ENCODE measurements around the gene NUP98.
"Not testable (repeated sequence)": the region's sequence is repeated elsewhere in the genome, so short reads cannot be mapped to it uniquely, and the experiment has no call there.

The NUP98 gene

DNA sequence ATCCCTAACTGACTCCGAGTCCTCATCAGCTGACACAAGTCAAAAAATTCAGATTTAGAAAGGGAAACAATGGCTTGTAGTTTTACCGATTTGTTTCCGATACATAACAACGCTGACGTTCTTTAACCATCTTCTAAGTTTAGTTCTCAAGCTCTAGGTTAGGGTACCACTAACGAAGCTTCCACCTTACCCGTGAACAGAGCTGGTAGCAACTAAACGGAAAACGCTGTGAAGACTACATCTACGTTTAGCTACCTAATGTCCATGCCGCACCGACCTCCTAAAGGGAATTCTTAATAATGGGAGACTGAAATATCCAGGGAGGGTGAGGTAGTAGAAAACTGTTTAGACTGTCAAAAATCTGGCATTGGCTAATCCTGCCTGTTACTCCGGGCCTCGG, 1.0 kb downstream of the NUP98 start:
- no peak for DNase-seq

DNA sequence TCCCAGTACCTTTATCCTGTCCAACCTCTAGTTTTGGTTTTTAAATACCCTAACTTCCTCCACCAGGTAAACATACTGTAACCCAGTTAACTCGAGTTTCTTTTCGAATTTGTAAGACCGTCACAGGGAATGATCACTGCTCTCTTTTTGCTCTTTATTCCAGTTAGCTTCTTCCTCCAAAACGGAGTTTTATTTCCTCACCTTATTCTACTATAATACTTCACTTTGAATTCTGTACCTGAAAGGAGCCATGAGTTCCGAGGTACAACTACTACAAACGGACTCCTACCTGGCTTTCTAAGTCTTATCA, 1.4 kb downstream of the NUP98 start:
- no peak for DNase-seq

DNA sequence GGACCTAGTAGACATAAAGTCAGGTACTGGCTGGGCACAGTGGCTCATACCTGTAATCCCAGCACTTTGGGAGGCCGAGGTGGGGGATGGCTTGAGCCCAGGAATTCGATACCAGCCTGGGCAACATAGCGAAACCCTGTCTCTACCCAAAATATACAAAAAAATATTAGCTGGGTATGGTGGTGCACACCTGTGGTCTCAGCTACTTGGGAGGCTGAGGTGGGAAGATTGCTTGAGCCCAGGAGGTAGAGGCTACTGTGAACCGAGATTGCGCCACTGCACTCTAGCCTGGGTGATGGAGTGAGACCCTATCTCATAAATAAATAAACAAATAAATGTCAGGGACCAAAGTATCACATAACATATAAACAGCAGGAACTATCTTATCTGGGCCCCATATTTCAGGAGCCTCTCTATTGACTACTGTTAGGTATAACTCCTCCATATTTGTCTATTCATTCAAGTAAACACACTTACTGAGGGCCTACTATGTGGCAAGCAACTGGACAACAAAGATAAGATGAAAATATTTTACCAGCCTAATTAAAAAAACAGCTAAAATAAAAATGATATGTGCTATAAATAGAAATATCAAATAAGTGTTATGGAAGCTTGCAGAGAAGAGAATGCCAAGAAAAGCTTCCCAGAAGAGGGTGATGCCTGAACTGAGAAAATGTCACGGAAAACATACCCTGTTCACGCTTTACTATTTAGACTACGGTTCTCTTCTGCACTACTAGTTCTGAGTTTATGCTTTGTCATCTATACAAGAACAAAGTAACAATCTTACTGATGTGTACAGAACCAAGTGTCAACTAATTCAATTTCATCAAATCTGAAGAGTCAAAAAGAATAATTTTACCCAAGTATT, 2.0 kb downstream of the NUP98 start:
- DNase-seq: no peak

DNA sequence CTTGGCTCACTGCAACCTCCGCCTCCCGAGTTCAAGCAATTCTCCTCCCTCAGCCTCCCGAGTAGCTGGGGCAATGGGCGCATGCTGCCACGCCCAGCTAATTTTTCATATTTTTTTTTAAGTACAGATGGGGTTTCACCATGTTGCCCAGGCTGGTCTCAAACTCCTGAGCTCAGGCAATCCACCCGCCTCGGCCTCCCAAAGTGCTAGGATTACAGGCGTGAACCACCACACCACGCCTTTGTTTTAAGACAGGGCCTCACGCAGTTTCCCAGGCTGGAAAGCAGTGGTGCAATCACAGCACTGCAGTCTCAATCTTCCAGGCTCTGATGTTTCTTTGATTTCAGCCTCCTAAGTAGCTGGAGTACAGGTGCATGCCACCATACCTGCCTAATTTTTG, 3.0 kb downstream of the NUP98 start:
- not testable (repeated sequence) for DNase-seq

DNA sequence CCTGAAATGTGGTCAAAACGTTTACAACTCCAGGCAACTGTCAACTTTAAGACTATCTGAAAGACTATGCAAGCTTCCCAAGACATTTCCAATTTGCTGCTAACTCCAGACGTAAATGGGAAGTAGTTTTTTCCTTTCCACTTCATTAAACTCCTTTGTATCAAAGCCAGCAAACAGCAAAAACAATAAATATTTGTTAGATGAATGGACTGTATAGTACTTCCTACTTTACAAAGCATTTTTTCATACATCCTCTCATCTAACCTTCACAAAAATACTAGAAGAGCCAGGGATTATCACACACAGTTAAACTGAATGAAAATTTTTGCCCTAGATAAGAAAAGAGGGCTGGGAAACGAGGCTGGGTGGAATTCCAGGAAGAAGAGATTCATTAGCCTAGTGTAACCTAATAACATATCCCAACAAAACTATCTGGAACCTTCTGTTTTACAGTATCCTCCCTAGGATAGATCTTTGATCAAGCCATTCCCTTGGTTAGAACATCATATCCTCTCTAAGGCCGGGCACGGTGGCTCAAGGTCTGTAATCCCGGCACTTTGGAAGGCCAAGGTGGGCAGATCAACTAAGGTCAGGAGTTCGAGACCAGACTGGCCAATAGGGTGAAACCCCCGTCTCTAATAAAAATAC, 10.4 kb downstream of the NUP98 start:
- no peak for DNase-seq

DNA sequence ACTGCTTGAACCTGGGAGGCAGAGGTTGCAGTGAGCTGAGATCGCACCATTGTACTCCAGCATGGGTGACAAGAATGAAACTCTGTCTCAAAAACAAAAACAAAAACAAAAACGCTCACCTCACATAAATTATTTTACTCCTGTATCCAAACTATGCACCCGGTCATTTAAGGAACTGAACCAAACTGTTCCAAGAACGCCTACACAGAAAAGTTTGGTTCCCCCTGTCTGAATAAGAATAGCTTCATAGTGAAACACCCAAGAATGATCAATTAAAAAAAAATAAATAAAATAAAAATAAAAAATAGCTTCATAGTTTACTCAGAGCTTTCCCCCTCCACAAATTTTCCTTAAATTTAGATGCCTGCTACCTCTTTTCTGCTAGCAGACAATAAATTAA, 13.7 kb downstream of the NUP98 start:
- DNase-seq: no peak

DNA sequence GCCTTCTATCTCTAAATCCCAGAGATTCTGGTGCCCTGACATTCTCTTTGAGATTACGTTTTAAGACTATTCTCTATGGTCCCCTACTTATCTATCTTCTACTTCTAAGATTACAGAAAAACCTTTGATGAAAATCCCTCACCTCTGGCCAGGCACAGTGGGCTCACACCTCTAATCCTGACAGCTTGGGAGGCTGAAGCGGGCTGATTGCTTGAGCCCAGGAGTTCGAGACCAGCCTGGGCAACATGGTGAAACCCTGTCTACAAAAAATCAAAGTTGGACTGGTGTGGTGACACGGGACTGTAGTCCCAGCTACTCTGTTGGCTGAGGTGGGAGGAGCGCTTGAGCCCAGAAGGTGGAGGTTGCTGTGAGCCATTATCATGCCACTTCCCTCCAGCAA, 14.4 kb downstream of the NUP98 start:
- DNase-seq: no peak

DNA sequence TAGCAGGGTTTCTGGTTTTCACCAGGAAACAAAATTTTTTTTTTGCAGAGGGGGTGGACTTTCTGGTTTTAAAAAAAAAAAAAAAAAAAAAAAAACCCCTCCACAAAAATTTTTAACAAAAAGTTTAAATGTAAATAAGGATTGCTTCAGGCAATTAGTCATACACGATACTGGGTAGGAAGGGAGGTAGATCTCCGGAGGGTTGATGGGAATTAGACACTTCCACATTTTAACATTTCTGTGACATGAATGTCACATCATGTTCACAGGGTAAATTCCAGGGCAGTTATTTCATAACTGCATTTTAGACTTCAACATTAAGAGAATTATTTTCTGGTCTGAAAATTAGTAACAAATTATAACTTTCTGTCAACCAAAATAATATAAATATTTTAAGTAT, 15.9 kb downstream of the NUP98 start:
- DNase-seq: no peak

DNA sequence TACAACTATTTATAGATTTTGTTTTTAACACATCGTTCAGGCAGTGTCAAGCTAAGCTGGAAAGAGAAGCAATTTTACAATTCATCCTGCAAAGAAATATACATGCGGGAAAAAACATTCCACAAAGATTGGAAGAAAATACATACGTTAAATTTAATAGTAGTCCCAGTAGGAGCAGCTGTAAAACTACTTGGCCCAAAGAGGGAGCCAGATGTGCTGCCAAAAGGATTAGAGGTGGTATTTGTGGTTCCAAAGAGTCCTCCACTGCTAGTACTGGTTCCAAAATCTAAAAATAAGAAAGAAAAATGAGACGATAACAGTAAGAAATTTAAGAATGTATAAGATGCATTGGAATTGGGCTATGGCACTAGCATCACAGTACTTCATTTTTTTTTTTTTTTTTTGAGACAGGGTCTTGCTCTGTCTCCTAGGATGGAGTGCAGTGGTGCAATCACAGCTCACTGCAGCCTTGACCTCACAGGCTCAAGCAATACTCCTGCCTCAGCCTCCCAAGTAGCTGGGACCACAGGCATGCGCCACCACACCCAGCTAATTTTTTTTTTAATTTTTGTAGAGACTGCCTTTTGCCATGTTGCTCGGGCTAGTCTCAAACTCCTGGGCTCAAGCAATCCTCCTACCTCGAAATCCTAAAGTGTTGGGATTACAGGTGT, 21.5 kb downstream of the NUP98 start:
- no peak for DNase-seq

DNA sequence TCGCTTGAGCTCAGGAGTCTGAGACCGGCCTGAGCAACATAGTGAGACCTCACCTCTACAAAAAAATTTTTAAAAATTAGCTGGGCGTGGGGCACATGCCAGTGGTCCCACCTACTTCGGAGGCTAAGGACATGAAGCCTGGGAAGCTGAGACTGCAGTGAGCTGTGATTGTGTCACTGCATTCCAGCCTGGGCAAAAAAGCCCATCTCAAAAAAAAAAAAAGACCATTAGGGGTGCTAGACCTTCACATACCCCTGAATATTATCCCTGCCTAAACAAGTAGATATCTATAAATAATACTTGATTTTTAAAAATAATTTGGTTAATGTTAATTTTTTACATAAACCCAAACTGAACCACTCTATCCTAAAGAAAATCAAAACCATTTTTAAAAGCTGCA, 24.2 kb downstream of the NUP98 start:
- DNase-seq: no peak

DNA sequence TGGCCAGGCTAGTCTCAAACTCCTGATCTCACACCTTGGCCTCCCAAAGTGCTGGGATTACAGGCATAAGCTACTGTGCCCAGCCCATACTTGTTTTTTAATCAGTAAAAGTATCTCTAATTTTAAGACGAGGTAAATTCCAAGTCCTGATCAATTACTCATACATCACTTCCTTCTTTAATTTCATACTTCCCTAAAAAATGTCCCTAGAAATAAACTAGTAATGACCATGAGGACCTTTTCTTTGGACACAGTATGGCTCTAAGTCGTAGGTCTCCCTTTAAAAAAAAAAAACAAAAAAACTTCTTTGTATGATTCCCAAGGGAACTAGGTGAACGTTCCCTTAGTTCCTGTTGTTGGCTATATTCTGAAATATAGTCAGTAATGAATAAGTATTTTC, 29.8 kb downstream of the NUP98 start:
- DNase-seq: no peak

DNA sequence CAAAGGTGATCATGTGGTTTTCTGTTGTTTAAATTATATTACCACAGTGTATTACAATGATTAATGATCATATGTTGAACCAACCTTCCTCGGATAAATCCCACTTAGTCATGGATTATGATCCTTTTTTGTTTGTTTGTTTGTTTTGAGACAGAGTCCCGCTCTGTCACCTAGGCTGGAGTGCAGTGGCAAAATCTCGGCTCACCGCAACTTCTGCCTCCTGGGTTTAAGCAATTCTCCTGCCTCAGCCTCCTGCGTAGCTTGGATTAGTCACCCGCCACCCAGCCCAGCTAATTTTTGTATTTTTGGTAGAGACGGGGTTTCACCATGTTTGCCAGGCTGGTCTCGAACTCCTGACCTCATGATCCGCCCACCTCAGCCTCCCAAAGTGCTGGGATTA, 30.5 kb downstream of the NUP98 start:
- DNase-seq: not testable (repeated sequence)

DNA sequence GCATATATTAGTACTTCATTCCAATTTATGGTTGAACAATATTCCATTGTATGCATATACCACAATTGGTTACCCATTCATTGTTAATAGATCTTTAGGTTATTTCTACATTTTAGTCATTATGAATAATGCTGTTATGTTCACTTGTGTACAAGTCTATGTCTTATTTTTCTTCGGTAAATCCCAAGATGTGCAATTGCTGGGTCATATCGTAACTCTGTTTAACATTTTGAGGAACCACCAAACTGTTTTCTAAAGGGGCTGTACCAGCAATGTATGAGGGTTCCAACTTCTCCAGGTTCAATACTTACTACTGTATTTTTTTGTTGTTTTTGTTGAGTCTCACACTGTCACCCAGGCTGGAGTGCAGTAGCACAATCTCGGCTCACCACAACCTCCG, 33.1 kb downstream of the NUP98 start:
- no peak for DNase-seq

DNA sequence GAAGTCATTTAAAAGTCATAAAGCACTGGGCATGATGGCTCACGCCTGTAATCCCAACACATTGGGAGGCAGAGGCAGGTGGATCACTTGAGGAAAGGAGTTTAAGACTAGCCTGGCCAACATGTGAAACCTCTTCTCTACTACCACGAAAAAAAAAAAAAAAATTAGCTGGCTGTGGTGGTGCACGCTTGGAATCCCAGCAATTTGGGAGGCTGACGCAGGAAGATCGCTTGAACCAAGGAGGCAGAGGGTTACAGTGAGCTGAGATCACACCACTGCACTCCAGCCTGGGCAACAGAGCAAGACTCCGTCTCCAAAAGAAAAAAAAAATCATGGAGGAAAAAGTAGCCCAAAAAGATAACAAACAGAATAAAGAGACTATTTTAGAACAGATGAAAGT, 42.2 kb downstream of the NUP98 start:
- DNase-seq: no peak

DNA sequence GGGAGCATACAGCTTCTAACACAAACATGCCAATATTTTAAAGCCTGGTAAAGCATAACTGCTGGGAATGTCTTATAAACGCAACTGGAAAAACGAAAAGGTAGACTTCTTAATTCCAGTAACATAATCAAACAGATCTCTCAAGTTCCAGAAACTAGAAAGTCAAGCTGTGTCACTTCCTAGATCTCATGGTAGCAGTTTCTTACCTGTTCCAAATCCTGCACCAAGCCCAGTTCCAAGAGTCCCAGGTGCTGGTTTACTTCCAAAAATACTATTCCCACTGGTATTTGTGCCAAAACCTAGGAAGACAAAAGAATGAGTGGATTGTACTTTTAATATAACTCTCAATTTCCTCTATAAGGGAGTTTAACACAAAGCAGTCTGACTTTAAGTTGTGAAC, 44.2 kb downstream of the NUP98 start:
- DNase-seq: no peak

DNA sequence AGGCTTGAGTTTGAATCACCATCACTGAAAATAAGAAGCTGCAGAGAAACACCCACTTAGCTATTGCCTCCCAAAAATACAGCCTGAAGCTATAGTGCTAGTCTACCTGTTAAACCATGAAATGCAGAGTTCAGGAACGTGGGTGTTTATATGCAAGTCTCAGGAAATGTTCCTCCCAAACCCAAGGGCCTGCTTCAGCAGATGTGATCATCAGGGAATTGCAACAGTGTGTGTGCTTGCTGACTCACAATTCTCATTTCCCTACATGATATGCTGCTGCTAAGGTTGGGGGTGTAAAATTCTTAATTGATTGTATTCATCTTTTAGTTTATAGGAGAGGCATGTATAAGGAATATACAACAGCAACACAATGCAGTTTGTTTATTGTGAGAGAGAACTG, 49.6 kb downstream of the NUP98 start:
- DNase-seq: no peak

DNA sequence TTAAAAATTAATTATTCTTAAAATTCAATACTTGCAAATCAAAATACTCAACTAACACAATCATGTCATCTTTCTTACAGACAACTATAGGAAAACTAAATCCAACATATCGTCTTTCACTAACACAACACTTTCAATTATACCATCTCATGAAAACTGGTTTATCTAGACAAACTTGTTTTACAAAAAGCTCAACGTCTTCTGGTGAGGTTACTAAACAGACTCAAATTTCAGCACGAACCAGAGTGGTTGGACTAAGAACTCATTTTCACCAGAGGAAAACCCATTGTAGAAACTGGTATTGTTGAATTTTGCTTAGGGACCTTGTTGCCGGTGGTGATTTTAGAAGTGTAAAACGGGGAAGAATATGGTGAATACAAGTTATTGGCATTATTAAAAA, 52.2 kb downstream of the NUP98 start:
- DNase-seq: no peak

DNA sequence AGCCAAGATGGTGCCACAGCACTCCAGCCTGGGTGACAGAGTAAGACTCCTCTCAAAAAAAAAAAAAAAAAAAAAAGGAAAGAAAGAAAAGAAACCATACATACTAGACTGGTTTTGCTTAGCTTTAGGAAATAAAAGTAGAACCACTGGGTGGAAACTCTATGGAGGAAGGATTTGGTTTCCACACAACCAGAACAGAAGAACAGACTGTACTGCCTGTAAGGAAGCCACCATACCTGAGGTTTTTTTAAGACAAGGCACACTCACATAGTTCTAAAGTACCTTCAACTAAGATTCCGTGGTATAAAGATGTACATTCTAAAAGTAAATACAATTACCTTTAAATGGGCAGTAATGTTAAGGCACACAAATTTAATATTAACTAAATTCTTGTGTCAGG, 58.6 kb downstream of the NUP98 start:
- no peak for DNase-seq

DNA sequence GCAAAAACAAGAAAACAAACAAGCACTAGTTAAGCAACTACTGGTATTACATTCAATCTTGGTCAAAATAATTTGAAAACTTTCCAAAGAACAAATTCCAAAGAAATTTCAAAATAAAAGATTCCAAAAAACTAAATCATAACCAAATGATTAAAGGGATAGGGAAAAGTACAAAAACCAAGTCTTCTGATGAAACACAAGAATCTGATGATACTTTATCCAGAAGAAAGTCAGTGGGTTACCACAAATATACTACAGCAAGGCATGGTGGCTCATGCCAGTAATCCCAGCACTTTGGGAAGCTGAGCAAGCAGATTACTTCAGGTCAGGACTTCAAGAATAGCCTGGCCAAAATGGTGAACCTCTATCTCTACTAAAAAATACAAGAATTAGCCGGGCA, 59.1 kb downstream of the NUP98 start:
- no peak for DNase-seq

DNA sequence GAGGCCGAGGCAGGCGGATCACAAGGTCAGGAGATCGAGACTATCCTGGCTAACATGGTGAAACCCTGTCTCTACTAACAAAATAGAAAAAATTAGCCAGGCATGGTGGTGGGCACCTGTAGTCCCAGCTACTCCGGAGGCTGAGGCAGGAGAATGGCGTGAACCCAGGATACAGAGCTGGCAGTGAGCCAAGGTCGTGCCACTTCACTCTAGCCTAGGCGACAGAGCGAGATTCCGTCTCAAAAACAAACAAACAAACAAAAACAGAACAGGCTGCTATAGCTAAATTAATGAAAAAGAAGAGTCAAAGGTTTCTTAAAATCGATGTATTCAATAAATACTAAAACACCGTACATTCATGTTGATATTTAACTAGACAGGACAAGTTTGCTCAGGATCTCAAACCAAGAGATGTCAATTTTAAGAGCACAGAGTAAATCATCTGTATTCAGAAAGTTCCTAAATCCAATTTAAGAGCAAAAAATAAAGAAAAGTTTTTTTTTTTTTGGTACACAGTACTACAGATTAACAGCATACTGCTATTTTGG, 59.9 kb downstream of the NUP98 start:
- no peak for DNase-seq

DNA sequence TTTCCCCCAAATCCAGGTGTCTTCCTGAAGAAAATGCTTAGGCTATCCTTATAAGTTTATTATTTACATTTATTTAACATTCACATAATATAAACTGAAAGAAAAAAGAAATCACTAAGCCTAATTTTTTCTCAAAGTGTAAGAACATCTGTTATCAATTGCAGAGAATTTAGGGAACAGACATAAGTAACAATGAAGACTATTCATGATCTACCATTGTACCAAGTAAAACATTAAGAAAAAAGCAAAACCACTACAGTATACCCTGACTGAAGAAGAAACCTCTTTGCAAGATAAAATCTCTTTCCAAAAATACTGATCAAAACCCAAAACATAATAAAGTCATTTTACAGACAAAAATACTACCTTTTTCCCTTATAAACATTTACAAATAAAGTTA, 60.5 kb downstream of the NUP98 start:
- no peak for DNase-seq

DNA sequence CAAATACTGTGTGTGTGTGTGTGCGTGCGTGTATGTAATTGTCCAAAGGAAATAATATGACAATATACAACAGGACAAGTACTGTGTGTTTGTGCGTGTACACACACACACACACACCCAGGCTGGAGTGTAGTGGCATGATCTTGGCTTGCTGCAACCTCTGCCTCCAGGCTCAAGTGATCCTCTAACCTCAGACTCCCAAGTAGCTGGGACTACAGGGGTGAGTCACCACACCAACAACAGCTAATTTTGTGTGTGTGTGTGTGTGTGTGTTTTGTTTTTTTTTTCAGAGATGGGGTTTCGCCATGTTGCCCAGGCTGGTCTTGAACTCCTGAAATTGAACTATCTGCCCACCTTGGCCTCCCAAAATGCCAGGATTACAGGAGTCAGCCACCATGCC, 61.5 kb downstream of the NUP98 start:
- DNase-seq: no peak

DNA sequence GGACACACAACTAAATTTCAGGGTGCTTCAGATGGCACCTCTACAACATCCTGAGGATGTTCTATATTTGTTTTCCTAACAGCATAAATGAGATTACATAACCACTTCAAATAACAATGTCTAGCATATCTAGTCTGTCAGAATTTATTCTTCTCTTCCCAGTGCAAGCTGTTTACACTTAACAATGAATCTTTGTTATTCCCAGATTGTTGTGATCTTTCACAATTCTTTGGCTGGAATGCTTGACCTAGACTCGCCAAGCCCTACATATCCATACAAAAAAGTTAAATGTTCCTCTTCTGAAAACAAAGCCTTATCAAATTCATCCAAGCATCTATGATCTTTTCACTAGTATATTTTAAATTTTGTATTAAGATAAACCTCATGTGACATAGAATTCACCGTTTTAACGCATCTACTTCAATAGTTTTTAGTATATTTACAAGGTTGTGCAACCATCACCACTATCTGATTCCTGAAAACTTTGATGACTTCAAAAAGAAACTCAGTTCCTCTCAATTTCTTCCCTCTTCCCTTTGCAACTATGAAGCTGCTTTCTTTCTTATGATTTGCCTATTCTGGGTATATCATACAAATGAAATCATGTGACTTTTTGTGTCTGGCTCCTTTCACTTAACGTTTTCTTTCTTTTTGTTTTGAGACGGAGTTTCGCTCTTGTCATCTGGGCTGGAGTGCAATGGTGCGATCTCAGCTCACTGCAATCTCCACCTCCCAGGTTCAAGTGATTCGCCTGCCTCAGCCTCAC, 64.5 kb downstream of the NUP98 start:
- no peak for DNase-seq
